ENCODE measurements around the gene SYT8. TPM values are rescaled to one million over a fixed set of nuclear protein-coding genes. Genes with fewer than 3 reads are reported as not detected.

The SYT8 gene
- polyA plus RNA-seq, 1 of the 3 experiments (the other 2 are of a cell fraction) = not detected

- no peaks in the 10 kb centered on the region for H3K79me2 ChIP-seq (ENCODE audit: insufficient read depth)
- no peak overlapping the region for H2AFZ ChIP-seq (ENCODE audit: low read depth)
- no peaks in the 10 kb centered on the region for H3K9me3 ChIP-seq
- no peak overlapping the region for H3K4me2 ChIP-seq
- peaks cover 3% of the 10 kb centered on the region for H3F3A ChIP-seq (replicated peaks; ENCODE audit: insufficient read depth)
- no peak for DNase-seq
- H4K20me1 ChIP-seq (ENCODE audit: insufficient read depth) = no peaks in the 10 kb centered on the region
- peaks cover 13 to 49% of the 10 kb centered on the region in 2 experiments; a peak in 3 of 4 replicates for H3K4me1 ChIP-seq (ENCODE audit: control insufficient read depth in 1 of 2, insufficient read depth in 2 of 2, low read depth in 1 of 2, low read length in 1 of 2)
- TF ChIP-seq RXRA (IDR thresholded peaks at IDR 0.05; ENCODE audit: borderline replicate concordance, low read depth) = no peak
- TF ChIP-seq USF1 (IDR thresholded peaks at IDR 0.05; ENCODE audit: borderline replicate concordance, low read depth) = no peak
- no peak for TF ChIP-seq POLR2AphosphoS5 (IDR thresholded peaks at IDR 0.05; ENCODE audit: low read depth, low read length)
- no peak for TF ChIP-seq SMC3 (IDR thresholded peaks at IDR 0.05; ENCODE audit: low read depth, low read length)
- TF ChIP-seq RCOR1 (IDR thresholded peaks at IDR 0.05; ENCODE audit: low read length) = no peak
- no peak for TF ChIP-seq CTCF (IDR thresholded peaks at IDR 0.05)
- no peak for TF ChIP-seq TCF12 (IDR thresholded peaks at IDR 0.05)
- no peaks in the 10 kb centered on the region for H3K36me3 ChIP-seq (replicated peaks in 1 of 2; ENCODE audit: control insufficient read depth in 1 of 2, insufficient read depth in 2 of 2, low read length in 1 of 2)
- no peak overlapping the region; a peak in 1 of 4 replicates for H3K27ac ChIP-seq (ENCODE audit: low read depth in 2 of 2, low read length in 1 of 2)
- no peak overlapping the region for H3K9ac ChIP-seq
- POLR2A ChIA-PET = no interaction called here
- CTCF ChIA-PET = interaction anchor here (0.9 to 20.8 kb wide), 7 partner anchors 9 to 324 kb away, joined by 3 to 585 read pairs (median 9); partner anchors contain the start of gene IGF2
- no peaks in the 10 kb centered on the region for H3K9me2 ChIP-seq
- no peak overlapping the region for H3K4me3 ChIP-seq (ENCODE audit: low read depth in 2 of 2, low read length in 1 of 2)
- H3K27me3 ChIP-seq (ENCODE audit: insufficient read depth) = no peaks in the 10 kb centered on the region
- WGBS (ENCODE audit: low lambda C conversion rate) = 90% methylated on average over 14 of the region's 33 CpGs
Measured at GRCh38 chr11:1825785-1826451, 8.9 kb upstream of the SYT8 start.

GRCh38 chr11:1826552-1827094 is 8.2 kb upstream of the SYT8 start:
- 77% methylated on average over 7 of the region's 15 CpGs for WGBS (ENCODE audit: low lambda C conversion rate)
- Histone ChIP-seq H3K4me1 (ENCODE audit: control insufficient read depth in 1 of 2, insufficient read depth in 2 of 2, low read depth in 1 of 2, low read length in 1 of 2) (peaks cover 13 to 49% of the 10 kb centered on the region in 2 experiments; a peak in 3 of 4 replicates), H3K9me2 (no peaks in the 10 kb centered on the region), H3F3A (replicated peaks; ENCODE audit: insufficient read depth) (peaks cover 3% of the 10 kb centered on the region), H2AFZ (ENCODE audit: low read depth) (no peak overlapping the region), H3K4me2 (peak overlapping the region; percentile 70), H3K79me2 (ENCODE audit: insufficient read depth) (no peaks in the 10 kb centered on the region), H3K27ac (ENCODE audit: low read depth in 2 of 2, low read length in 1 of 2) (peak overlapping the region in 1 of 2 experiments; percentile 87; a peak in 2 of 4 replicates), H3K27me3 (ENCODE audit: insufficient read depth) (no peaks in the 10 kb centered on the region), H3K9me3 (no peaks in the 10 kb centered on the region), H4K20me1 (ENCODE audit: insufficient read depth) (no peaks in the 10 kb centered on the region), H3K36me3 (replicated peaks in 1 of 2; ENCODE audit: control insufficient read depth in 1 of 2, insufficient read depth in 2 of 2, low read length in 1 of 2) (no peaks in the 10 kb centered on the region), H3K9ac (no peak overlapping the region), H3K4me3 (ENCODE audit: low read depth in 2 of 2, low read length in 1 of 2) (peak overlapping the region in 1 of 2 experiments; percentile 41; a peak in 1 of 4 replicates)
- ChIA-PET POLR2A (interaction anchor here (1.2 to 1.6 kb wide), 2 partner anchors 81 to 129 kb away, joined by 3 to 5 read pairs; no protein-coding TSS in a partner anchor), CTCF (interaction anchor here (0.9 to 20.8 kb wide), 9 partner anchors 9 to 323 kb away, joined by 3 to 585 read pairs (median 5); partner anchors contain the start of genes CTSD and IGF2)
- DNase-seq = peak; percentile 71
- TF ChIP-seq CTCF (IDR thresholded peaks at IDR 0.05) (peak; percentile 38), SIN3A (IDR thresholded peaks at IDR 0.05; ENCODE audit: borderline replicate concordance, low read depth, low read length) (no peak)
